ENCODE results near the gene RHEB.

The RHEB gene

GRCh38 chr7:151484971-151485707, 34.6 kb downstream of the RHEB start:
- DNase-seq (ENCODE audit: low spot score in 2 of 2) (no peak), ATAC-seq (ENCODE audit: low read depth) (no peak)
- Mint-ChIP-seq H3K36me3 (peaks cover 40% of the 10 kb centered on the region), H3K27me3 (no peaks in the 10 kb centered on the region), H3K9me3 (no peaks in the 10 kb centered on the region), H3K4me1 (peaks cover 16% of the 10 kb centered on the region), H3K4me3 (no peak overlapping the region), H3K27ac (peak overlapping the region; percentile 28)

- no peak for ATAC-seq (ENCODE audit: low read depth)
- DNase-seq (ENCODE audit: low spot score in 2 of 2): no peak
- Mint-ChIP-seq H3K9me3 (no peaks in the 10 kb centered on the region), H3K27ac (peak overlapping the region; percentile 32), H3K36me3 (peaks cover 43% of the 10 kb centered on the region), H3K4me1 (peaks cover 20% of the 10 kb centered on the region), H3K4me3 (no peak overlapping the region), H3K27me3 (no peaks in the 10 kb centered on the region)
Measured at GRCh38 chr7:151483711-151483983, 36.0 kb downstream of the RHEB start.

GRCh38 chr7:151482883-151483710, 36.6 kb downstream of the RHEB start:
- Mint-ChIP-seq H3K4me1 (peaks cover 20% of the 10 kb centered on the region), H3K36me3 (peaks cover 41% of the 10 kb centered on the region), H3K27me3 (no peaks in the 10 kb centered on the region), H3K27ac (no peak overlapping the region), H3K4me3 (no peak overlapping the region), H3K9me3 (no peaks in the 10 kb centered on the region)
- ATAC-seq (ENCODE audit: low read depth) (no peak), DNase-seq (ENCODE audit: low spot score in 2 of 2) (no peak)

GRCh38 chr7:151481650-151482505, 37.8 kb downstream of the RHEB start:
- no peak overlapping the region for H3K4me3 Mint-ChIP-seq
- H3K36me3 Mint-ChIP-seq: peaks cover 41% of the 10 kb centered on the region
- H3K27ac Mint-ChIP-seq: no peak overlapping the region
- no peak for DNase-seq (ENCODE audit: low spot score in 2 of 2)
- no peaks in the 10 kb centered on the region for H3K27me3 Mint-ChIP-seq
- no peaks in the 10 kb centered on the region for H3K9me3 Mint-ChIP-seq
- peaks cover 20% of the 10 kb centered on the region for H3K4me1 Mint-ChIP-seq
- no peak for ATAC-seq (ENCODE audit: low read depth)

- Mint-ChIP-seq H3K27me3 (no peaks in the 10 kb centered on the region), H3K9me3 (no peaks in the 10 kb centered on the region), H3K4me1 (peaks cover 14% of the 10 kb centered on the region), H3K36me3 (peaks cover 27% of the 10 kb centered on the region), H3K27ac (no peak overlapping the region), H3K4me3 (no peak overlapping the region)
- no peak for DNase-seq (ENCODE audit: low spot score in 2 of 2)
- ATAC-seq (ENCODE audit: low read depth): no peak
Measured at GRCh38 chr7:151477867-151478266, 41.8 kb downstream of the RHEB start.

GRCh38 chr7:151472644-151473380, 46.9 kb downstream of the RHEB start:
- peak; percentile 36 to 45 for DNase-seq (ENCODE audit: low spot score in 2 of 2)
- no peaks in the 10 kb centered on the region for H3K27me3 Mint-ChIP-seq
- H3K36me3 Mint-ChIP-seq: peaks cover 35% of the 10 kb centered on the region
- H3K4me1 Mint-ChIP-seq: peaks cover 24% of the 10 kb centered on the region
- peak overlapping the region; percentile 98 for H3K27ac Mint-ChIP-seq
- peak; percentile 72 for ATAC-seq (ENCODE audit: low read depth)
- peak overlapping the region; percentile 74 for H3K4me3 Mint-ChIP-seq
- no peaks in the 10 kb centered on the region for H3K9me3 Mint-ChIP-seq

- Mint-ChIP-seq H3K9me3 (no peaks in the 10 kb centered on the region), H3K36me3 (peaks cover 48% of the 10 kb centered on the region), H3K27ac (no peak overlapping the region), H3K4me3 (no peak overlapping the region), H3K27me3 (no peaks in the 10 kb centered on the region), H3K4me1 (peaks cover 24% of the 10 kb centered on the region)
- DNase-seq (ENCODE audit: low spot score in 2 of 2) (no peak), ATAC-seq (ENCODE audit: low read depth) (no peak)
Measured at GRCh38 chr7:151470711-151471110, 49.0 kb downstream of the RHEB start.

- H3K27ac Mint-ChIP-seq: peak overlapping the region; percentile 3
Measured at GRCh38 chr7:151469281-151469680, 50.4 kb downstream of the RHEB start.

GRCh38 chr7:151468217-151469018, 51.3 kb downstream of the RHEB start:
- no peaks in the 10 kb centered on the region for H3K27me3 Mint-ChIP-seq
- H3K4me3 Mint-ChIP-seq: no peak overlapping the region
- DNase-seq (ENCODE audit: low spot score in 2 of 2): no peak
- H3K27ac Mint-ChIP-seq: no peak overlapping the region
- ATAC-seq (ENCODE audit: low read depth): no peak
- H3K36me3 Mint-ChIP-seq: peaks cover 60% of the 10 kb centered on the region
- peaks cover 6% of the 10 kb centered on the region for H3K9me3 Mint-ChIP-seq
- peaks cover 21% of the 10 kb centered on the region for H3K4me1 Mint-ChIP-seq

More at GRCh38 chr7:151469281-151469680, 50.4 kb downstream of the RHEB start:
- ATAC-seq (ENCODE audit: low read depth) (no peak), DNase-seq (ENCODE audit: low spot score in 2 of 2) (no peak)
- Mint-ChIP-seq H3K36me3 (peaks cover 60% of the 10 kb centered on the region), H3K4me3 (no peak overlapping the region), H3K4me1 (peaks cover 24% of the 10 kb centered on the region), H3K9me3 (no peaks in the 10 kb centered on the region), H3K27me3 (no peaks in the 10 kb centered on the region)

GRCh38 chr7:151465169-151465568, 54.5 kb downstream of the RHEB start:
- Mint-ChIP-seq H3K4me3 (no peak overlapping the region), H3K27ac (no peak overlapping the region)
- no peak for ATAC-seq (ENCODE audit: low read depth)

GRCh38 chr7:151462306-151462779, 57.4 kb downstream of the RHEB start:
- Mint-ChIP-seq H3K4me3 (no peak overlapping the region), H3K36me3 (peaks cover 31% of the 10 kb centered on the region), H3K4me1 (no peaks in the 10 kb centered on the region), H3K27me3 (no peaks in the 10 kb centered on the region), H3K9me3 (peaks cover 11% of the 10 kb centered on the region), H3K27ac (no peak overlapping the region)
- ATAC-seq (ENCODE audit: low read depth): no peak
- DNase-seq (ENCODE audit: low spot score in 2 of 2): no peak

More at GRCh38 chr7:151465169-151465568, 54.5 kb downstream of the RHEB start:
- H3K4me1 Mint-ChIP-seq: no peaks in the 10 kb centered on the region
- peaks cover 11% of the 10 kb centered on the region for H3K9me3 Mint-ChIP-seq
- DNase-seq (ENCODE audit: low spot score in 2 of 2): no peak
- no peaks in the 10 kb centered on the region for H3K27me3 Mint-ChIP-seq
- peaks cover 52% of the 10 kb centered on the region for H3K36me3 Mint-ChIP-seq

- peaks cover 11% of the 10 kb centered on the region for H3K9me3 Mint-ChIP-seq
- DNase-seq (ENCODE audit: low spot score in 2 of 2) (no peak), ATAC-seq (ENCODE audit: low read depth) (no peak)
- H3K4me1 Mint-ChIP-seq: no peaks in the 10 kb centered on the region
- no peak overlapping the region for H3K27ac Mint-ChIP-seq
- H3K4me3 Mint-ChIP-seq: no peak overlapping the region
- no peaks in the 10 kb centered on the region for H3K27me3 Mint-ChIP-seq
- peaks cover 27% of the 10 kb centered on the region for H3K36me3 Mint-ChIP-seq
Measured at GRCh38 chr7:151461942-151462230, 57.8 kb downstream of the RHEB start.
